HG03342 (cell line): ENCODE measurements around the gene SYNJ2.

ENCODE experiments used
- ATAC-seq: cut with Tn5 transposase; IDR thresholded peaks from one replicate; pipeline ENCODE4 v1.9.1; 2021; ENCODE audit warnings: mild to moderate bottlenecking, moderate library complexity; ENCODE audit not compliant: unreplicated experiment

SYNJ2 gene

GRCh38 chr6:158109748-158110147 is 128.1 kb downstream of the SYNJ2 start:
- ATAC-seq: no peak

DNA sequence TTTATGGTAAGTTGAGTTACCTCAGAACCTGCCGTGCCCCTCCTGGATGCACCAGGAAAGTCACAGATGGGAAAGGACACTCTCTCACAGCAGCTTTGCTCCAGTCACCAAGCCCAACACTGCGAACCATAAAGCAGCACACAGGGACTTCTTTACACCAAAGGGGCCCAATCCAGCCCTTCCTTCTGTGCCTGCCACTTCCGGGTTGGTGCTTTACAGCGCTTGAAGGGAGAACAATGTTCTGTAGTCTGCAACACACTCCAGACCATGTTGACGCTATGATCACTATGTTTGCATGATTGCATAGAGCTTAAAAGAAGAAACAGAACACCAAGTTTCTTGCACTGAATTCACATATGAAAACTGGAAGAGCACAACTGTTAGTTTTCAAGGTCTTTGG is 129.3 kb downstream of the SYNJ2 start:
- no peak for ATAC-seq

GRCh38 chr6:158111987-158112386 is 130.3 kb downstream of the SYNJ2 start:
- no peak for ATAC-seq

- ATAC-seq: no peak
Measured at GRCh38 chr6:158113802-158114201, 132.1 kb downstream of the SYNJ2 start.

GRCh38 chr6:158115102-158115501 is 133.4 kb downstream of the SYNJ2 start:
- no peak for ATAC-seq

DNA sequence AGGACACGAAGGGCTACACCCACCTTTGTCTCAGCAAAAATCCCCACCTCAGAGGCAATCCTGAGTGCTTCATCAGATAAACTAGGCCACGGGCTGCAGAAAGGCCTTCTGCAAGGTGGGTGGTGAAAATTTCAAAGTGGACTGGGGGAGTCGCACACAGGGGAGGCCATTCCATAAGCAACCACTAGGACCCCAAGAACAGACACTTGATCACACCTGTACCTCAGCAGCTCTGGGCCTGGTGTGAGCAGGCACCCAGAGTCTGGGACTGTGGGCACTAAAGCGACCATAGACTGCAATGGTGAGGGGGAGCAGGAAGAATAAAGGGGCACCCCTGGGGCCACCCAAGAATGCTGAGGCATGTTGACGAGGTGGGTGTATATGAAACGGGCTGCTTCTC is 133.8 kb downstream of the SYNJ2 start:
- no peak for ATAC-seq

- no peak for ATAC-seq
Measured at GRCh38 chr6:158118886-158119285, 137.2 kb downstream of the SYNJ2 start.

GRCh38 chr6:158121335-158121734 is 139.7 kb downstream of the SYNJ2 start:
- ATAC-seq: no peak

DNA sequence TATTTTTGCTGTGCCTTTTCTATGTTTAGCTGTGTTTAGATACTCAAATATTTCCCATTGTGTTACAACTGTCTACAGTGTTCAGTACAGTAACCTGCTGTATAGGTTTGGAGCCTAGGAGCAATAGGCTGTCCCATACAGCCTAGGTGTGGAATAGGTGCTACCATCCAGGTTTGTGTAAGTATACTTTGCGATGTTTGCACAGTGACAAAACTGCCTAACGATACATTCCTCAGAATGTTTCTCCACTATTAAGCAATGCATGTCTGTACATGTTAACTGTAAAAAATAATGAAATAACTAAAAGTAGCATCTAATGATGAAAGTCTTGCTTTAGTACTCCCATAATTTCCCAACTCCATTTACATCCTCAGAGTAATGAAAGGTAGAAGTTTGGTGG is 140.4 kb downstream of the SYNJ2 start:
- no peak for ATAC-seq

GRCh38 chr6:158124288-158124687 is 142.6 kb downstream of the SYNJ2 start:
- ATAC-seq: no peak

- ATAC-seq: no peak
Measured at GRCh38 chr6:158125271-158125670, 143.6 kb downstream of the SYNJ2 start.

DNA sequence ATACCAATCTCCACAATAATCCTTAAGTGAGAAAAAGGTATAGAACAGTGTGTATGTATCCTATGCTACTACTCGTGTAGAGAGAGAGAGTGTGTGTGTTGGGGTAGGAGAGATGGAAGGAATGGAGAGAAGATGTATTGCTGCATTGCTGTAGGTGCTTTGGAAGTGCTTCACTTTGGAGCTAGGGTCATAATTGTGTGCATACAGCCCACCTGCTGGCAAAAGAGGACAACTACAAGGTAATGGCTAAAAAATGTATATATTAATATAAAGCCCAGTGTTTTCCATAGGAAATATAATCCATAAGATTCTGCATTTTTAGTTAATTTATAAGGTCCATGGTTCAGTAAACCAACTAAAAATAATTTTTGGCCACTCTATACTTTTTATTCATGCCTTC is 150.3 kb downstream of the SYNJ2 start:
- no peak for ATAC-seq

DNA sequence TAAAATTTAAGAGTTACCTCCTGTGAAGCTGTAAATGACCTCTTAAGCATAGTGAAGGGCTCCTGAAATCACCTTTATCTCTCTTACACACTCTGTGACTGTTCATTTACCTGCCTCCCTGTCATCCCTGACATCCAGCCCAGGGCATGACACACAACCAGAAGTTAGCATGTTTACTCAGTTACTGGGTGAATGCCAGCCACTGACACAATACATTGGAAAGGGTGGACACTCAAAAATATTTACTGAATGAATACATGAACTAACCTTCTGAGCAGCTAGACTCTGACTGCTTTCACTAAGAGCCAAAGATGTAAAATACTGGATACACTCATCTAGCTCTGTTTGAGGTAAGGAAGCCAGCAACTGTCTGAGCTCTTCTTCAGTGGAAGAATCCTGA is 161.1 kb downstream of the SYNJ2 start:
- no peak for ATAC-seq

GRCh38 chr6:158143700-158144099 is 162.0 kb downstream of the SYNJ2 start:
- no peak for ATAC-seq
